GM18502 (cell line): ENCODE data around the gene CFAP77.

Experiments
- ATAC-seq: cut with Tn5 transposase; IDR thresholded peaks from one replicate; pipeline ENCODE4 v1.9.1; 2021; ENCODE audit warnings: mild to moderate bottlenecking; ENCODE audit not compliant: unreplicated experiment, poor library complexity

The CFAP77 gene

DNA sequence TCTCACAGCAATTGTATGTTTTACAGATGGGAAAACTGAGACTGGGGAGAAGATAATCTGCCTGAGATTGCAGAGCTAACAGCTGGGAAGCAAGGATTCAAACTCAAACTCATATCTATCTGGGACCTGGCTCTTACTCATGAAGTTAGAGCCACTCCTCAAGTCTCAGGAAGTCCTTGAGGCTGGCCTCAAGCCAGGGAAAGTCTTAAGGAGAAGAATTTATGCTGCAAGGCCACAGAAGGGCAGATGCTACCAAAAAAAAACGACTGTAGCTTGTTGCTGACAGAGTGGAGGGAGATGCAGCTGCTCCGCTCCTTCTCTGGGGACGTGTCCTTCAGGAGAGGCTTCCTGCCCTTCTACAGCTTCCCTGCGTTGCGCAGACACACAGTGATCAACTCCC, 212.1 kb downstream of the CFAP77 start:
- ATAC-seq: no peak
